LNCAP (cell line): ENCODE results near the gene NUDT14.
A peak's percentile ranks its signal among the peaks of the same experiment; 100 is the strongest.

Source experiments
- TF ChIP-seq, protein P1 (sequence below): fragments of 450-650 bp; IDR thresholded peaks from 2 replicates; pipeline ENCODE4 v1.5.1; 2017; ENCODE audit warnings: mild to moderate bottlenecking

The NUDT14 gene

DNA sequence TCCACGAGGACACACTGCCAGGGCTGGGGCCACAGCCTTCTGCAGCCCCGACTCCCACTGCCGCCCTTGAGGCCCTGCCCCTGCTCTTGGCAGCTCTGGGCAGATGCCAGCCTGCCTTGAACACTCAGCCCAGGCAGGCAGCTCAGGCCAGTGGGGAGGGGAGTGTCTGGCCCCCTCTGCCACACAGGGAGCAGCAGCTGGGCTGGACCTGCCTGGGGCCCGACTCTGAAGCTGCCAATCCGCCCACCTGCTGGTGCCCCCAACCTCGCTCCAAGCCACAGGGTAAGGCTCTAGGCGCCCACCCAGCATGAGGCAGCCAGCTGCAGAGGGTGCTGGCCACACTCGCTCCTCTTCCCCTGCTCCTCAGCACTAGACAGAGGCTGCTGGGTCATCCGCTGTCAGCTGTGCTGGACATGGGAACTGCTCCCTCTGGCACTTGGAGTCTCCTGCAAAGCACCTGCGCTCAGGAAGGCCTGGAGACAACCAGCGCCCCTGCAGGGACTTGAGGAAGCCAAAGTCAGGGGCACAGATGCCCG, 24.6 kb upstream of the NUDT14 start:
- TF ChIP-seq, protein P1, sequence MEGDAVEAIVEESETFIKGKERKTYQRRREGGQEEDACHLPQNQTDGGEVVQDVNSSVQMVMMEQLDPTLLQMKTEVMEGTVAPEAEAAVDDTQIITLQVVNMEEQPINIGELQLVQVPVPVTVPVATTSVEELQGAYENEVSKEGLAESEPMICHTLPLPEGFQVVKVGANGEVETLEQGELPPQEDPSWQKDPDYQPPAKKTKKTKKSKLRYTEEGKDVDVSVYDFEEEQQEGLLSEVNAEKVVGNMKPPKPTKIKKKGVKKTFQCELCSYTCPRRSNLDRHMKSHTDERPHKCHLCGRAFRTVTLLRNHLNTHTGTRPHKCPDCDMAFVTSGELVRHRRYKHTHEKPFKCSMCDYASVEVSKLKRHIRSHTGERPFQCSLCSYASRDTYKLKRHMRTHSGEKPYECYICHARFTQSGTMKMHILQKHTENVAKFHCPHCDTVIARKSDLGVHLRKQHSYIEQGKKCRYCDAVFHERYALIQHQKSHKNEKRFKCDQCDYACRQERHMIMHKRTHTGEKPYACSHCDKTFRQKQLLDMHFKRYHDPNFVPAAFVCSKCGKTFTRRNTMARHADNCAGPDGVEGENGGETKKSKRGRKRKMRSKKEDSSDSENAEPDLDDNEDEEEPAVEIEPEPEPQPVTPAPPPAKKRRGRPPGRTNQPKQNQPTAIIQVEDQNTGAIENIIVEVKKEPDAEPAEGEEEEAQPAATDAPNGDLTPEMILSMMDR: no peak

DNA sequence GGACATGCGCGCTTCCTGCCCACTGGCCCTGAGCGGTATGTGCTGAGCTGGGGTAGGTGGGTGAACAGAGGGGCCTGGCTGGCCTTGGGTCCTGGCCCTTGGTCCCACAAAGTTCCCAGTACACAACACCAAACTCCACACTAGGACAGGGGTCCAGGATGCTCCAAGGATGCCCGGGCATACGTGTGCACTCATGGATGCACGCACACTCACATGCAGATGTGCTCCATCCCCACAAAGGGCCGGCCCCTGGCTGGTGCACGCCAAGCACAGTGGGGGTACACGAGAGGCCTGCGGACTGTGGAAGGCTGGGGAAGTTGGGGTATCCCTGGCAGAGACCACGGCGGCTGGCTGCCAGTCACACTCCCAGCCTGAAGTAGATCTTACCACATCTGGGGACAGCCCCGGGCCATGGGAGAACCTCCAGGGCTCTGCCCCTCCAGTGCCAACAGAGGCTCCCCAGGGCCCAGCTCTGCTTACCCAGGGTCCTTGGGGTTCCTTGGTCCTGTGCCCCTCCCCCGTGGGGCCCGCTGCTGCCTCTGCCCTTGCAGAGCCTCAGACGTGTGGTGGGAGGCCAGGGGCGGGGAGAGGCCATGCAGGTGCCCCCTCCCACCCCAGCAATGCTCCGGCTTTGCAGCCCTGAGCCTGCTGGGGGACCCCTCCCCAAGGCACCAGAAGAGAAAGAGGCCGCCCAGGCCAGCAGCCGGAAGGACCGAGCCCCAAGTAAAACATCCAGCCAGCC, 24.0 kb upstream of the NUDT14 start:
- TF ChIP-seq, protein P1: no peak

DNA sequence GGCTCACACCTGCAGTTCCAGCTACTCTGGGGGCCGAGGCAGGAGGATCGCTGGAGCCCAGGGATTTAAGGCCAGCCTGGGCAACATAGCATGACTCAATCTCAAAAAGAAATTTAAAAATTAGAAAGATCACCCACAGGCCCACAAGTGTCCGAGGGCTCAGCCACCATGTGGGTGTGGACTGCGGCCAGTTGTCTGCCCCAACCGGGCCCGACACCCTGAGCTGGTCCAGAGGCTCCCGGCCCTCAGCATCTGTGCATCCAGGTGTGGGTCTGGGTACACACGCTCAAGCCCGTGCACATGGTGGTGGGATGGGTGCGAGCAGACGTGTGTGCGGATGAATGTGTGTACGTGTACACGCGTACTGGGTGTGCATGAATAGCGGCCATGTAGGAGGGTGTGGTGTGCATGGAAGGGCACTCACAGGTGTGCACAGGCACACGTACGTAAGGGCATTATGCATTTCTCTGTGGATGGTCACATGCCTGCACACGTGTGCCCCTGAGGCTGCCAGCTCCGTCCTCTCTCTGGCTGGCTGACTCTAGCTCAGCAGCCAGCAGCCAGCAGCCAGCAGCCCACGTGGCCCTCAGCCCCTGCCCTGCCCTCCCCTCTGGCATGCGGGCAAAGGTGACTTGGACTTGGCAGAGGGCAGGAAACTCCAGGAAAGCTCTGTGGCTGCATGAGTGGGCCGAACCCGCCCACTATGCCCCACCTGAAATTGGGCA, 23.3 kb upstream of the NUDT14 start:
- TF ChIP-seq, protein P1: no peak

DNA sequence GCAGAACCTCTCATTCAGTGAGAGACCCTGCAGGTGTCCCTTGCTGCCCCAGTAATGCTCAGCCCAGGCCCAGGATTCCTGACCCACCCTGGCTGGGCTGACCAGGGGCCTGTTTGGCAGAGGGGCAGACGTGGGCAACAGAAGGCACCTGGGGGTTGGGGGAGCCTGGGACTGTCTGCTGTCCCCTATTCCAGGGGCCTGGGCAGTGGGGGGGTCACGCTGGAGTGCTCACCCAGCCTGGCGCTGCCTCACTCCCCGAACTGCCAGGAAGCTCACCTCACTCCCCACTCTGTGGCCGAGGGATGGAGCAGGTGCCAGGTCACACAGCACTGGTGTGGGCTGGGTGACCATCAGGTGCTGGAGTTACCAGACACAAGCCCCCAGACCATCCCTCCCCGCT, 22.6 kb upstream of the NUDT14 start:
- TF ChIP-seq, protein P1: no peak

DNA sequence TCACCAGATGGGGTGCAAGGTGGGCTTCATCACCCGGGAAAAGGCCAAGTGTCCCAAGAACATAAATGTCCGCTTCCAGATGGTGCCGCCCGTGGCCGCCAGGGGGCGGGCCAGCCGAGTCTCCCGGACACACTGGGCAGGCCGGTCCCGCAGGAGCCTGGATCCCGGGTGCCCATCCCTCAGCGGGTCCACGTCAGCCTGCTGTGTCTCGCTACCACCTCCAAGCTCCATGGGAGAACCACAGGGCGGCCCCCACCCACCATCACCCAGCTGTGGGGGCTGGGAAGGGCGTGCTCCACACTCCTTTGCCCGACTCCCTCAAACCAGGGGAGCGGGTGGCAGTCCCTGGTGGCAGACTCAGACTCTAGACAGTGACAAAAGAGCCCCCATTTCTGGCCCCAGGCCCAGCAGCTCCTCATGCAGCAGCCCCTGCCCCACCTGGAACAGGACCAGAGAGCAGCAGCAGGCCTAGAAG, 22.0 kb upstream of the NUDT14 start:
- TF ChIP-seq, protein P1: peak; percentile 90

DNA sequence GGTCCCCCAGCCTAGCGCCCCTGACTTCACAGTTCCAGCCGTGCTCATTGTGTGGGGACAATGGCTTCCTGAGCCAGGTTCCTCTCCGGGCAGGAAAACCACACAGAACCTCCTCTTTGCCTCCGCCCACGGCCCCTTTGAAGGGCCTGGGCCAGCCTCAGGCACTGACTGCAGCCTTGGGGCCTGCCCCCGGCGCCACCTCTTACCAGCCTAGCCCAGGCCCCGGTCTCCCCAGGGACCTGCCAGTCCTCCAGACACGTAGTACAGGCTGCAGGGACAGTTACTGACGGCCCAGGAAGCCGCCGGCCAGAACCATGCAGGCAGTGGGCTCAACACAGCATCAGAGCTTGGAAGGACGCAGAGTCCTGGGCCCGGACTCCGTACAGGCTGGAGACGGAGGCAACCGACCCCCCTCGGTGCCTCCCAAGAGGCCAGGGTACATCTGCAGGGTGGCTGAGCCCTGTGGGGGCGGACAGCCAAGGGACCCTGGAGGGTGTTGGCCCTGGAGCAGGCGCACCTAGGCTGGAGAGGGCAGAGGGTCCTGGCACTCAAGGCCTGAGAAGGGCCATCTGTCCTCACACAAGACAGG, 20.9 kb upstream of the NUDT14 start:
- TF ChIP-seq, protein P1: no peak

DNA sequence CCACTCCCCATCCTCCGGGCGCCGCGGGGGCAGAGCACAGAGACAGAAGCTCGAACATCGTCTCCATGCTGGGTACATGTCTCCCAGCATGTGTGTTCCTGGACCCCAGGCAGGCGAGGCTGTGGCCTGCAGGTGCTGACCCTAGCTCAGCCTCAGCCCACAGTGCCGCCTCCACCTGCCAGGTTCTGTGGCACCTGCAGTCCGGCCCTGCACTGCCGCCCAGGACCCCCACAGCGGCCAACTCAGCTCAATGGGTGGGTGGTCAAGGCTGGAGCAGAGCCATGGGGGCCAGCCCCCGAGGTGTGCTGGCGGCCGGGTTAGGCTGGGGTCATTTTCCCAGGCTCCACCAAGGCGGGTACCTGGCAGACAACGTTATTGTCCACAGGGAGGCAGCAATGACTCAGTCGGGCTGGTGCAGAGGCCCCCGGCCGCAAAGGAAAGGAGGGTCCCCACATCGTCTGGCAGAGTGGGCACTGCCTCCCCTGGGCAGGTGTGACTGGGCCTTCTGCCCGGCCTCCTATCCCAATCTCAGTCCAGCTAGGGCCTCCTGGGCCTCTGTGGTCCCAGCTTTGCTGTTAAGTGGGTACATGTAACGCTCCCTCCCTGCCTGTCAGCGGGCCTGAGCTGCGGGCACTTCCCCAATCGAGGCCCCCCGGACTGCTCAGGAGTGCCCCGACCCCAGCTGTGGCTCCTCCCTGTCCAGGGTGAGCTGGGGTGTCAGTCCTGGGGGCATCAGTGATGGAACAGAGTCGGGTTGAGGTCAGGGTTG, 20.2 kb upstream of the NUDT14 start:
- TF ChIP-seq, protein P1: no peak
